Measurements from ENCODE around the gene TTC3.

TTC3 gene

DNA sequence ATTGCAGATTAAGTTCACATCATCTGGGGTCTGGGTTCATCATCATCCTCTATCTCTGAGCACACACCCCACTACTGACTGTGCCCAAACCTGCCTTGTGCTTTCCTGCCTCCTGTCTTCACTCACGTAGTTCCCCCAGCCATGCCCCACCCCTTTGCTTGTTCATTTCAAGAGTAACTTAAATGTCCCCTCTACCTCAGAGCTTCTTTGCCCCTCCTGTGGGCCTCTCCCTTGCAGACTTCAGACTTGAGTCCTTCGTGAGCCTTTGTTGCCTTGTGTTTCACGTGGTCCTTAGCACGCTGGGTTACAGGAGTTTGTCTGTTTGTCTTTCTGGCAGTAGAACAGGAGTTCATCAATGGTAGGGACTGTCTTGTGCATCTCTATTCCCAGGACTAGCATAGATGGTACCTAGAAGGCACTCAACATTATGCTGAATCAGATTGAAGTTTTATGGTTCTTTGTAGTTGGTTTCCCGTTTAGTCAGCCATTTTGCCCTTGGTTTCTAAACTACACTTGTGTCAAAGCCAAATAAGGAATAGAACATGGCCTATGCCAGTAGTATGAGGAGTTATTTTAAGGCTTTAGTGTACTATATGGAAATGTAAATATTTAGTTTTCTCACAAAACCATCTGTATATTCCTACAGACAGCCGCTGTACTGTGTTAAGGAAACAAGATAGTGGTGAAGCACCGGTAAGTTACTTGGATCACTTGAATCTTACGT, 86.2 kb downstream of the TTC3 start:
- no peak for DNase-seq

DNA sequence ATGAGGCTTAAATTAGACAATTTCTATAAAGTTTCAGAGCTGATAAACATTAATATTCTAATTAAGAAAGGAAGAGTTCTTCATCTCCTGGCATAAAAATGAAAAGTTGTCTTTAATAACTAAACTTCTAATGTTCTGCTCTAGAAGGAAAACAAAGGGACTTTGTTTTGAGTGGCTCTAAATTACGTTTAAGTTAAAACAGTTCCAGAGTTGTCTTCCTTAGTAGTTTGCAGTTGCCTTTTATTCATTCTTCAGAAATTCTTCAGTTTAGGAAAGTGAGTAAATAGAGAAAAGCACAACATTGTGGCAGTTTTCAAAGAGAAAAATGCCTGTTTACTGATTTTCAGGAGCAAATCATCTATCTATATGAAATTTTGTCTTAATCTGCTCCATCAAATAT, 86.9 kb downstream of the TTC3 start:
- DNase-seq = no peak

- DNase-seq = no peak
Measured at GRCh38 chr21:37164742-37165141, 91.7 kb downstream of the TTC3 start.

DNA sequence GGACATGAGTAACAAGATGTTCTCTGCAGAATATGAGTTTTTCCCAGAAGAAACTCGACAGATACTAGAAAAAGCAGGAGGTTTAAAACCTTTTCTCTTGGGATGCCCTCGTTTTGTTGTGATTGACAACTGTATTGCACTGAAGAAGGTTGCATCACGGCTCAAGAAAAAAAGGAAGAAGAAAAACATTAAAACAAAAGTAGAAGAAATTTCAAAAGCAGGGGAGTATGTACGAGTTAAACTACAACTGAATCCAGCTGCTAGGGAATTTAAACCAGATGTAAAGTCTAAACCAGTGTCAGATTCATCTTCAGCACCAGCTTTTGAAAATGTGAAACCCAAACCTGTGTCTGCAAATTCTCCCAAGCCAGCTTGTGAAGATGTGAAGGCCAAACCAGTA, 92.5 kb downstream of the TTC3 start:
- no peak for DNase-seq

- DNase-seq = no peak
Measured at GRCh38 chr21:37166733-37167132, 93.7 kb downstream of the TTC3 start.

DNA sequence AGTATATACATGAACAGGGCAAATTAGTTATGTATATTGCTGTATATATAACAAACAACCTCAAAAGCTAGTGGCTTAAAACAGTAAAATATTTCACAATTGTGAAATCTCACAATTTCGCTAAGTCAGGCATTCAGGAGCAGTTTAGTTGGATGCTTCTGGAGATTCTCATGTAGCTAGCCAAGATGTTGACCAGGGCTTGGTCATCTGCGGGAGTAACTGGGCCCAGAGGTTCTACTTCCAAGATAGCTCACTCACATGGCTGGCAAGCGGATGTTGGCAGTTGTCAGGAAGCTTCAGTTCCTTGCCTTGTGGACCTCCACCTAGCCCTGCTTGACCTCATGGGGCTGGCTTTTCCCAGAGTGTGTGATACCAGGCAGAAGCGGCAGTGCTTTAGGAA, 95.6 kb downstream of the TTC3 start:
- no peak for DNase-seq

DNA sequence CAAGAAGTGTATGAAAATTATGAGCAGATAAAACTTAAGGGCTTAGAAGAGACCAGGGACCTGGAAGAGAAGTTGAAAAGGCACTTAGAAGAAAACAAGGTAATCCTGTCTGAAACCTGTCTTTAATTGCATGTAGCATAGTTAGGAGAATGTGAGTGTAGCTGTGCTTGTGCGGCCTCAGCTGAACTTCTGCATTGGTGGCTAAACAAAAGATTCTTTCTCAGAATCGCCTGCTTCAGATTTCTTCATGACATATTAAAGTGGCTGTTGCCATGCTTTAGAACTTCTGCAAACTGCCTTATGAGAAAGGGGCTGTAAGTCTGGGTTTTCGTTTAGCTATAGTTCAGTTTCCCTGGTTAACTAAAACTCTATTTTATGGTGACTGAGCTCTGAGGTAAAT, 99.6 kb downstream of the TTC3 start:
- no peak for DNase-seq

DNA sequence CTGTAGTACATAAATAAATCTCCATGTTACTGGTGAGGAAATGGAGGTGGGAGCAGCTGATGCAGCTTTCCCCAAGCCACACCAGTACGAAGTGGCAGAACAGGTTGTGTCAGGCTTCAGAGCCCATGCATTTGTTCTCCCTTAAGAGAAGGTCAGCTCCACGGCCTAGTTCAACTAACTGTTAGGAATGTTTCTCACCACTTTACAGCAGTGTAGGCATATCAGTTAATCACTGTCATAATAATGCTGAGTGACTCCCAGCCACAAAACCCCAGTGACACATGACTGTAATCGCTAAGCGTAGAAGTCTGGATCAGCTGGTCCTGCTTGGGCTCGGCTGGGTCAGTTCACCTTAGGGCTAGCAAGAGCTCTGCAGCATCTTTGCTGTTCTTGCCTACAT, 103.7 kb downstream of the TTC3 start:
- DNase-seq = no peak

DNA sequence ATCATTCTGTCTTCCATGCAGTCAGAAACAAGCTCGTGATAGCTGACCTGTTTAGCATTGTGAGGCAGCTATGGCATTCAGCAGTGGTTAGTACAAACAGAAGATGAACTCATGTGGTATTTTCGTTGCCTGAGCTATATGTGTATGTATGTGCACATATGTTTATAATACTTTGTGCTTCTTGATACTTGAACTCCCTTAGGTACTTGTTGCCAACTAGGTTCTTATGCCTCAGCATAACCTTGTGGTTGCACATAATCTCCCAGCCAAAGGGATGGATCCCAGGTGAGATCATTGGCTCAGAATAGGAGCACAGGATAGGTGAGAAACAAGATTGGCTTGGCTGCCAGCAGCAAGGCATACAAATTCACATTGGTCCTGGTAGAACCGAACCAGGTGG, 108.0 kb downstream of the TTC3 start:
- no peak for DNase-seq

DNA sequence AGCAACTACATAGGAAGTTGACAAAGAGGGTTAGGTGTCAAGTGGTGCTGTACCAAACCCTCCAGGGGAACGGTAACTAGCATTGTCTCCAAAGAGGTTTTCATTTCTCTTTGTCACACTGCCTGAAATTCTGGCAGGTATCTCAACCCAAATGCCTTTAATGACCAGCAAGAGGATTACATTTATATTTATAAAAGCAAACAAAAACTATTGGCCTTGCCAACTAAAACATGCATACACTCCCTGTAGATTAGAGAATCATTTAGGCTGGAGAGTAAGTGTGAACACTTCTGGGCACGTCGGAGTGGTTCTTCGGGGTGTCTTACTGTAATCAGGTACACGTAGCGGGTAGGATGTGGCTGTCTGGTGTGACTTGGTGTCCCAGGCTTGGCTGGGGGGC, 109.2 kb downstream of the TTC3 start:
- DNase-seq = no peak

GRCh38 chr21:37183749-37184148, 110.7 kb downstream of the TTC3 start:
- no peak for DNase-seq

GRCh38 chr21:37184784-37185593, 111.9 kb downstream of the TTC3 start:
- no peak for DNase-seq

DNA sequence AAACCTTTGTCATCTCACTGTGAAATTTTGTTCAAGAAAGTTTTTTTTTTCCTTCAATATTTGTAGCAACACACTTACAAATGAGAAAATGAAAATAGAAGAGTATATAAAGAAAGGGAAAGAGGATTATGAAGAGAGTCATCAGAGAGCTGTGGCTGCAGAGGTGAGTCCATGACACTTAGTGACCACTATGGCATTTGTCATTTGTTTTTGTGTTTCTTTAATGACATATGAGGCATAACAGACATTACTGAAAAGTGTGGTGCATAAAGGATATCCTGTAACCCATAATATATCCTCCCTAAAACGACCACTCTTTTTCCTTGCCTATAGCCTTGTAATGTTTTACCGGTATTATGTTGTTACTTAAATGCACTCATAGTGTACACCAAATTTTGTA, 113.9 kb downstream of the TTC3 start:
- no peak for DNase-seq

- DNase-seq = no peak
Measured at GRCh38 chr21:37188825-37189224, 115.8 kb downstream of the TTC3 start.

- DNase-seq = no peak
Measured at GRCh38 chr21:37192019-37192418, 119.0 kb downstream of the TTC3 start.

DNA sequence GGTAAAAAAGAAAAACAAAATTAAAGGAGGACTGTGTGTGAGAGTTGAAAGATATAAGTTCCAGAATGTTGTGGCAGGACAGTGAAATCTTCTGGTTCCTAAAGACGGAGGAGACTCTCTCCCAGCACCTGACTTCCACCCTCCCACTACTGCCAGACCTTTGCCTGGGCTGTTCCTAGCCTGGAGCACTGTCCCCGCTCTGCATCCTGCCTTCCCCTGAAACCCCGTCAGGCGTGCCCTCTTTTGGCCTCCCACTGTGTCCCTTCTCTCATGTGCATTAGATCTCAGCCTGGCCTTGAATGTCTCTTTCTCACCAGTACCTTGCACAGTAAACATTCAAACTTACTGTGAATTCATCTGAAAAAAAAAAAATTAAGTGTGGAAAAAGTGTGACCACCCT, 120.0 kb downstream of the TTC3 start:
- DNase-seq = no peak

- DNase-seq = no peak
Measured at GRCh38 chr21:37193676-37194075, 120.6 kb downstream of the TTC3 start.

DNA sequence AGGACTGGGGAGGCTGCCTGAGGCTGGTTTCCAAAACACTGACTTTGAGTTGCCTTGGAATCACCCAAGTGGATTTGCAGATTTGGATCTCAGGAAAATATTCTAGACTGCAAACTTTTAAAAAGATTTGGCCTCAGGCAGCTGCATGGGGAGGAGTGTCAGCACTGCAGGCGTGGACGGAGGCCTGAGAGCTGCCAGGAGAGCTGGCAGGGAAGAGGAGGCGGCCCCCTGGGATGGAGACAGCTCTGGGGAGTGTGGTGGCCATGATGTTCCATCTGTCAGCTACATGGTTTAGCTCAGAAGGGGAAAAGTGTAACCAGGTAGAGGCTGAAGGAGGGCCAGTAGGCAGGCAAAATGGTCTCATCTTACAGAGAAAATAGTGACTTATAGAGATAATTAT, 122.0 kb downstream of the TTC3 start:
- no peak for DNase-seq

GRCh38 chr21:37195610-37196009, 122.6 kb downstream of the TTC3 start:
- no peak for DNase-seq

DNA sequence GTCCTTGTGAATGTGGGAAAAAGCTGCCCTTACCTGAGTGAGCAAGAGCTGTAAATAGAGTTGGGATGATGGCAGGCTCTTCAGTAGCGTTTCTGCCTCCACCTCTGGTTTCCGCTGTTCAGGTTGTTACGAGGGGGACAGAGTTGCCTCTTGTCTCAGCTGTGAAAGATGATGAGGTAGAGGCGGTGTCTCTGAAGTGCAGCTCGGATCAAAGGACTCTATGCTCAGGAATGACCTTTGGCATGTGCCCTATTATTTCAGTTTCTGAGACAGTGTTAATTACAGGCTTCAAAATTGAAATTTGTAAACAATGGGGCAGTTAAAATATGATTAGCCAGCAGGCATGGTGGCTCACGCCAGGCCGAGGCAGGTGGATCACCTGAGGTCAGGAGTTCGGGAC, 123.8 kb downstream of the TTC3 start:
- DNase-seq = no peak

DNA sequence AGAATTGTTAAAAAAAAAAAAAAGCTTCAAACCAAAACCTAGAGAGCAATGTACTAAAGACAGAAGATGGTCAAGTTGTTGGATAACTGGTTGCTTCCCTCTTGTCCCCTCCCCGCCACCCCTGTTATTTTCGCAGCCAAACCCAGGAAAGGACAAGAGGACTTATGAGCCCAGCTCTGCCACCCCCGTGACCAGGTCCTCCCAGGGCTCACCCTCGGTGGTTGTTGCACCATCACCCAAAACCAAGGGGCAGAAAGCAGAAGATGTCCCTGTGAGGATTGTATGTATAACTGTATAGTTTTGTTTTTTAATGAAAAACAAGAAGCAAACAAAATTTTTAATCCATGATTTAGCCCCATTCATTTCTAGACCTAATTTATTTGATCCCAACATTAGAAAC, 124.7 kb downstream of the TTC3 start:
- DNase-seq = no peak

DNA sequence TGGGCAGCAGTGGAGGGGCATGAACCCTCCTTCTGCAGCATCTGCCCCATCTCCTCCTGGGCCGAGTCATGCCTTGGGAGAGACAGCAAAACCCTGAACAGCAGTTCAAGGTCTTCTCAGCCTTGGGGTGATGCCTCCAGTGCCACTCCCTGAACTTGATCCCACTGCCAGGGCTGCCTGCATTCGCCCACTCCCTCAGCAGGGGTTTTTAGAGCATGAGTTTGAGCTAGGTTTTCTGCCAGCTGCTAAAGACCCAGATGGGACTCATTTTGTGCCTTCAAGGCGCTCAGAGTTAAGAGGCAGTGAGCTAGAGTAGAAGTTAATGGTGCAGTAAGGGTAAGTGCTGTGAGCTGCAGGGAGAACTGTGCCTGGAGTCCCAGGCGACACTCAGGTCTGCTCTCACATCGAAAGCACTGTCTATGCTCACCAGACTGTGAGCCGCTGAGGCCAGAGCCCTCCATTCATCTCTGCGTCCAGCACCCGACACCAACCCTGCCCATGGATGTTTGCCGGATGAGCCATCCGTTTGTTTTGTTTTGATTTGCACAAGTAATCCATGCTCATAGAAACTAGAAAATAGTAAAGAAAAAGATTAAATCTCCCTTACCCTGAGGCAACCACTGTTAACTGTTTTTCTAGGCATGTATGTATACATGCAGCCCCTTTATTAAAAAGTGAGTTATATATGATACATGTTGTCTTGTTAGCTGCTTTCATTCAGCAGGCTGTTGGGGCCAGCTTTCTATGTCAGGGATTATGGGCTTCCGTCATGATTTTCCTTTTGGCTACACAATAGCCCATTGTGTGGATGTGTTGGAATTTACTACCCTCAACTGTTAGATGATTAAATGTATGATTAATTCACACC, 126.2 kb downstream of the TTC3 start:
- DNase-seq = no peak

DNA sequence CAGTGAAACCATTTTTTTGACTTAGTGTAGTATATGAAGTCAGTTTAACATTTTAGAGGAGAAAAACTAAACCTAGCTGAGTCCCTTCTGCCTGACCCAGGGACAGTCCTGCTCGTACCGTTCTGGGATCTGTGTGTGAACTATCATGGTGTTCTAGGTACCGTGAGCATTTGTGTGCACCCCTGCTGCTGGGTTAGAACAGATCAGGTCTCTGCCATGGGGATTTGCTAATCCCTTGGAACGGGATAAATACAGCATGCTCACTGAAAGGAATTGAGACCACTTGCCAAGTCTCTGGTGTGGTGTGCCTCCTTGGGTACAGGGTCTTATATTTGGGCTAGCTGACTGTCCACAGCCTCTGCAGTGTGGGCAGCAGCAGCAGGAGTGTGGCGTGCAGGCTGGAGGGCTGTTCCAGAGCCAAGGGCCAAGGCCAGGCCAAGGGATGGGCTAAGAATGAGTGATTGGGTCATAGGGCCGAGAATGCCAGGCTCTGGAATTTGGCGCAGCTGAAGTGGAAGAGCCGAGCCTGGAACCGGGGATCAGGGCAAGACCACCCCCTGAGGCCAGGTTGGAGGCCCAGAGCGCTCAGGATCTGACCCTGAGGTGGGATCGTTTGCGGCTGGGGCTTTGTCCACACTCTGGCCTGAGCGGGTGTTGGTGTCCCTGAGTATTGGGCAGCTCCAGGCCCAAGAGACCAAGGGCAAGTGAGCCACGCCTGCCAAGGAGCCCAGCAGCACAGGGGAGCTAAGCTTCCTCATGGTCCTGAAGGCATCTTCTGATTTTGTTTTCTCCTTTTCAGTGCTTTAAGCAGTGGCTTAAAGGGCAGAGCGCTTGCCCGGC, 127.8 kb downstream of the TTC3 start:
- no peak for DNase-seq
